Upper lobe of left lung (tissue), 4 donors: ENCODE measurements around the gene GCFC2.

ENCODE experiments used
- EP300 ChIP-seq, 4 donors: sonication (generic); formaldehyde crosslinking; IDR thresholded peaks; one replicate each; pipeline ENCODE4 v1.5.1; 2017; ENCODE audit warnings: antibody characterized with exemption in 4 of 4, control low read depth in 2 of 4
- TF ChIP-seq, protein P1 (sequence below), 6 experiments: fragments of 450-650 bp in 4 of 6; fragments of 200-600 bp in 2 of 6; sonication (generic) in 2 of 6; IDR thresholded peaks; one replicate each; pipeline ENCODE4 v1.5.1; 2016 to 2019; ENCODE audit warnings: antibody characterized with exemption in 6 of 6

DNA sequence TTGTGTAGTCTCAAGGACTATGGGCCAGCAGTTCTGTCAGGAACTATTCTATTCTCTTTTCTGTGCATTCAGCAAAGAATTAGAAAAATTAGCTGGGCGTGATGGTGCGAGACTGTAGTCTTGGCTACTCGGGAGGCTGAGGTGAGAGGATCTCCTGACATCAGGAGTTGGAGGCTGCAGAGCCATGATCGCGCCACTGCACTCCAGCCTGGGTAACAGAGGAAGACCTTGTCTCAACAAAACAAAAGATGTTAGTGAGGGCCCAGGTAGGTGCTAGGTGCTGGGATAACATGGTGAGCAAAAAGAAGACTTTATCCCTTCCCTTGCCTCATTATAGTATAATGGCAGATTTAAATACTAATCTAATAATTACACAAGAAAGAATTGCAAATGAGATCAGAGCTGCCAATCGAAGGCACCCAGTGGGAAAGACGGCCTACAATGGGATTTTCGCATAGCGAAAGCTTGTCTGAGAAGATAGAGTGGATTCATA lies 64.6 kb downstream of the GCFC2 start:
- TF ChIP-seq EP300 (IDR thresholded peaks at IDR 0.05): no peak
- TF ChIP-seq, protein P1, sequence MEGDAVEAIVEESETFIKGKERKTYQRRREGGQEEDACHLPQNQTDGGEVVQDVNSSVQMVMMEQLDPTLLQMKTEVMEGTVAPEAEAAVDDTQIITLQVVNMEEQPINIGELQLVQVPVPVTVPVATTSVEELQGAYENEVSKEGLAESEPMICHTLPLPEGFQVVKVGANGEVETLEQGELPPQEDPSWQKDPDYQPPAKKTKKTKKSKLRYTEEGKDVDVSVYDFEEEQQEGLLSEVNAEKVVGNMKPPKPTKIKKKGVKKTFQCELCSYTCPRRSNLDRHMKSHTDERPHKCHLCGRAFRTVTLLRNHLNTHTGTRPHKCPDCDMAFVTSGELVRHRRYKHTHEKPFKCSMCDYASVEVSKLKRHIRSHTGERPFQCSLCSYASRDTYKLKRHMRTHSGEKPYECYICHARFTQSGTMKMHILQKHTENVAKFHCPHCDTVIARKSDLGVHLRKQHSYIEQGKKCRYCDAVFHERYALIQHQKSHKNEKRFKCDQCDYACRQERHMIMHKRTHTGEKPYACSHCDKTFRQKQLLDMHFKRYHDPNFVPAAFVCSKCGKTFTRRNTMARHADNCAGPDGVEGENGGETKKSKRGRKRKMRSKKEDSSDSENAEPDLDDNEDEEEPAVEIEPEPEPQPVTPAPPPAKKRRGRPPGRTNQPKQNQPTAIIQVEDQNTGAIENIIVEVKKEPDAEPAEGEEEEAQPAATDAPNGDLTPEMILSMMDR (IDR thresholded peaks at IDR 0.05): no peak
